ENCODE data around the gene IGSF9.

IGSF9 gene

GRCh38 chr1:159943908-159944622, 1.3 kb downstream of the IGSF9 start:
- no peak for DNase-seq

GRCh38 chr1:159943278-159943640, 2.2 kb downstream of the IGSF9 start:
- DNase-seq = no peak

GRCh38 chr1:159942632-159943277, 2.7 kb downstream of the IGSF9 start:
- DNase-seq = no peak

- DNase-seq = no peak
These were observed 3.5 kb downstream of the IGSF9 start for GRCh38 chr1:159941591-159942560.

- DNase-seq = no peak
These were observed 4.3 kb downstream of the IGSF9 start for GRCh38 chr1:159941141-159941540.

- no peak for DNase-seq
These were observed 5.3 kb downstream of the IGSF9 start for GRCh38 chr1:159940006-159940620.

- DNase-seq = no peak
These were observed 5.8 kb downstream of the IGSF9 start for GRCh38 chr1:159939678-159940002.

GRCh38 chr1:159938905-159939677, 6.3 kb downstream of the IGSF9 start:
- no peak for DNase-seq

- DNase-seq = no peak
These were observed 7.1 kb downstream of the IGSF9 start for GRCh38 chr1:159938211-159938852.

- peak; percentile 48 to 57 for DNase-seq
These were observed 8.2 kb downstream of the IGSF9 start for GRCh38 chr1:159937054-159937750.

- peak; percentile 55 to 69 for DNase-seq
These were observed 9.0 kb downstream of the IGSF9 start for GRCh38 chr1:159936273-159936904.

GRCh38 chr1:159935719-159936272, 9.6 kb downstream of the IGSF9 start:
- DNase-seq = peak; percentile 46 to 67

GRCh38 chr1:159935305-159935704, 10.1 kb downstream of the IGSF9 start:
- DNase-seq = no peak

GRCh38 chr1:159934136-159935039, 11.0 kb downstream of the IGSF9 start:
- DNase-seq = no peak

- no peak for DNase-seq
These were observed 12.1 kb downstream of the IGSF9 start for GRCh38 chr1:159933347-159933746.

GRCh38 chr1:159932296-159933285, 12.8 kb downstream of the IGSF9 start:
- no peak for DNase-seq

- no peak for DNase-seq
These were observed 13.6 kb downstream of the IGSF9 start for GRCh38 chr1:159931795-159932173.
